IPS DF 4.7 (cell line): ENCODE results near the gene ZMYM3.

ENCODE experiments used
- DNase-seq: peaks from one replicate; pipeline ENCODE4 v3.0.0-alpha.2; 2013; ENCODE audit warnings: low spot score; ENCODE audit errors: extremely low read depth

ZMYM3 gene

GRCh38 chrX:71214604-71215337 lies 39.2 kb downstream of the ZMYM3 start:
- no peak for DNase-seq

DNA sequence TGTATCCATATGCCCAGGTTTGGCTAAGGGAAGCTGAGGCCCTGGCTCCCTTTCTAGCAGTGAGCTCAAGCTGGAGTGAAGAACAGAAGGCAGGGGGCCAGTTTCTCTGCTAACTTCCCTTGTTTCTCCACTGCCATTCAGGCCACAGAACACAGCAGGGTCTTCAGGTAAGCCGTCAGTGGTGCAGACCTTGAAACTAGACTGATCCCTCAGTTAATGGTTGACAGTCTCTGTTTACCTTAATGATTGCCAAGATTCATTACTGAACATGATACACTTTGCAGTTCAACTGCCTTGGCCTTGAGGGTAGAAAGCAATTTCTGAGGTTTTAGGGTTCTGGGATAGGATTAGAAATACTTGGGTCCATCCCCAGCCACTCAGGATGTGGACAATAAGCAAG lies 39.8 kb downstream of the ZMYM3 start:
- no peak for DNase-seq

DNA sequence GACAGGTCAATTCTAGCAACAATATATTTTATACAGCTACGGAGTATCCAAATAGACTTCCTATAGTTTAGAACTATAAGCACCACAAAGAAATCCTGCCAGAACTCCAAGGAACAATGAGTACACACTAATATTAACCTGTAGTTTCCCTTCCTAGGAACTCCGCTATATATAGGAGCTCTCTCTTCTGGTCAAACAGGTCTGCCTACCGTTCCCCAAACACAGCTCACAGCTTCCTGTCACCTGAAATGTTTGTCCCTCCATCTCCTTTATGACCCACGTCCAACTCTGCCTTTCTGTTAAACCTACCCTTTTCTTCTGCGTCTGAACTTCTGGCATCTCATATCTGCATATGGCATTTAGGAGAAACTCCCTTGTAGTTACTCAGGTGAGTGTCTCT lies 41.4 kb downstream of the ZMYM3 start:
- DNase-seq, result no peak

DNA sequence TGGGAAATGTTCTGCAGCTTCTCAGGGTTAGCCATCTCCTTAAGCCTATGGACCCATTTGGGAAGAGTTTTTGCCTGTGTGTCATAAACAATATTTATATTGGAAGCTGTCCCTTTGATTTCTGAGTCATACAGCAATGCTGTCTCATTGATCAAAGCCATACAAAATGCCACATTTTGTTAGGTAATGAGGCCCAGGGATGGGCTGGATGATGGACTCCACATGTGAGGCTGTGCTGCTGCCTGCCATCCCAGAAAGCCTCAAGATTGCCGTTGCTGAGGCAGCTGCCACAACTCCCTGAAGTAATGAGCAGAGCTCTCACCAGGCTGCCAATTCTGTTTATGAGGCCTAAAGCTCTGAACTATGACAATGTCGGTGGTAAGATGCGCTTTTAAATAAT lies 43.1 kb downstream of the ZMYM3 start:
- no peak for DNase-seq

DNA sequence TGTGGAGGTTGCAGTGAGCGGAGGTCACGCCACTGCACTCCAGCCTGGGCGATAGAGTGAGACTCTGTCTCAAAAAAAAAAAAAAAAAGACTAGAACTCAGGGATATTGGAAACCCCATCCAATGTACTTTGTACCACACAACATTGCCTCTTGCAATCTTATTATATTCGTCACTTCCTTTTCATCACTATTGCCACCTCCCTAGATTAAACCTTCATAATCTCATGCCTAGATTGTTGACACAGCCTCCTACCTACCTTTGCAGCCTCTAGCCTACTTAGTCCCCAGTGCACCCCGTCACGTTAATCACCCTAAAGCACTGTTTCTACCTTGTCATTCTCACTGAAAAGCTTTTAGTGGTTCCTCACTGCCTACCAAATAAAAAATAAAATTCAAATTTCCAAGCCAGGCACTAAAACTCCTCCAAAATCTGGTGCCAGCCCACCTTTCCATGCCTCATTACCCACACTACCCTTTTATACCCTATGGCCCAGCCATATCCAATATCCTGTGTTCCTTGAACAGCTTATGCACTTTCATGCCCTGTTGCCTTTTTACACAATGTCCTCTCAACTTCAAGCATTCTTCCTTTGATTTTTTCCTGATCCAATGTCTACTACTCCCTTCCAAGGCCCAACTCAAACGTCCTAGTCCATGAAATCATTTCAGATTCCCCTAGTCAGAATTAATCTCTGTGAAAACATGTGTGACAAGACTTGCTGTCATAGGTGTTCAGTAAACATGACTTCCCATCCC lies 54.5 kb downstream of the ZMYM3 start:
- no peak for DNase-seq

GRCh38 chrX:71198066-71198465 lies 55.9 kb downstream of the ZMYM3 start:
- no peak for DNase-seq

DNA sequence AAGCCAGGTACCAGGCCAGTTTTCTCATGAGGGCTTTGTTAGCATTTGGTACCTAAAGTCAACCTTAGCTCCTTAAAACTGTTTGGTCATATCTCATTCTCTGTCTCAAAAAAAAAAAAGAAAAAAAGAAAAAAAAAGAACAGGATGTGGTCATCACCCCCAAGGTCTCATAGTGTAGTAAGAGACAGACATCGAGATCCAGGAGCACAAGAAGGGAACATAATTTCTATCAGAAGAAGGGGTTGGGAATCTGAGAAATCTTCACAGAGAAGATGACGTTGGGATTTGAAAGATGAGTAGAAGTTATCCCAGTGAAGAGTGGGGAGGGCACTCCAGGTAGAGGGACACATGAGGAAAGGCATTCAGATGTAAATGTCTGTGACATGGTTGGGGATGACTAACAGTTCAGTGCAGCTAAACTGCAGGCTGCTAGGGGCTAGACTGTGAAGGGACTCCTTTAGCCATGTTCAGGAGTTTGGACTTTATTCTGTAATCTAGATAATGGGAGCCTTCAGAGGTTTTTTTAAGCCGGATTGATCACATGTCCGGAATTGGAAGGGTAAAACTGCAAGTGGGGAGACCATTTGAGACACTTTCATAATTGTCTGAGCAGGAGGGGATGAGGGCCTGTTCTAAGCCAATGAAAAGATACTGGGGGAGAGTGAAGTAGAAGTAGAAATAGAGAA lies 57.8 kb downstream of the ZMYM3 start:
- no peak for DNase-seq

- no peak for DNase-seq
Observed at GRCh38 chrX:71191248-71191647, 62.7 kb downstream of the ZMYM3 start.
